GM21390 (cell line): ENCODE data around the gene NHS.

Source experiments
- ATAC-seq: cut with Tn5 transposase; IDR thresholded peaks from one replicate; pipeline ENCODE4 v1.9.1; 2021; ENCODE audit not compliant: unreplicated experiment

Gene NHS

DNA sequence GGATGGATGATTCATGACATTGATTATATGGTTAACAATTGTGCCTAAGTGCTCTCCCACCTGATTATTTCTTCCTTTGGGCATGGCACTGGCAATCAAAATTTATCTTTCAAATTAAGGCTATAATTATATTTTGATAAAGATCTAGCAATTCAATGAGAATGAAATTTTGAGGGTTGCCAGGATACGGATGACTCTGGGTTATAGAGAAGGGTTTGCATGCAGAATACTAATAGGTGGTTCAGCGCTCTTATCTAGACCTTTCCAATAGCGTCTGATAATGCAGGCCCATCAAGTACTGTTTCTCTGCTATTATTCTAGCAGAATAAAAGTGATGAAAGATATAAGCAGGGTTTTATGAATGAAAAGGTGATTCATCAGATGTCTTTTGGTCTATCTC lies 287.4 kb downstream of the NHS start:
- no peak for ATAC-seq

- ATAC-seq: no peak
Measured at GRCh38 chrX:17668929-17669328, 293.9 kb downstream of the NHS start.

DNA sequence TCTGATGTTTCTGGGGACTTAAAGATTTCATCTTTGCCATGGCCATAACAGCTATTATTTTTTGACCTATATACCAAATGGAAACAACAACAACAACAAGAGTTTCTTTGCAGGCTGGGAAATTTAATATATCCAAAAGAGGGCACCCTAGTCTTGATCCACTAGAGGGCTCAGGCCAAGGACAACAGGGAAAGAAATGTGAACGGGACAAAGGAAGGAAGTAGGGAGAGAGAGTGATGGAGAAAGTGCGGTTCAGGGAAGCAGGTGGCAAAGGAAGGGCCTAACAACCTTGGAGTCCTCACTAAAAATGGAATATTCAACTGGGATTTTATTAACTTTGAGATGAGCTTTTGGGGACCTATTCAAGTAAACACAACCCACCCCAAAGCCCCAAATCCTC lies 294.5 kb downstream of the NHS start:
- no peak for ATAC-seq

- ATAC-seq: no peak
Measured at GRCh38 chrX:17669891-17670290, 294.9 kb downstream of the NHS start.

DNA sequence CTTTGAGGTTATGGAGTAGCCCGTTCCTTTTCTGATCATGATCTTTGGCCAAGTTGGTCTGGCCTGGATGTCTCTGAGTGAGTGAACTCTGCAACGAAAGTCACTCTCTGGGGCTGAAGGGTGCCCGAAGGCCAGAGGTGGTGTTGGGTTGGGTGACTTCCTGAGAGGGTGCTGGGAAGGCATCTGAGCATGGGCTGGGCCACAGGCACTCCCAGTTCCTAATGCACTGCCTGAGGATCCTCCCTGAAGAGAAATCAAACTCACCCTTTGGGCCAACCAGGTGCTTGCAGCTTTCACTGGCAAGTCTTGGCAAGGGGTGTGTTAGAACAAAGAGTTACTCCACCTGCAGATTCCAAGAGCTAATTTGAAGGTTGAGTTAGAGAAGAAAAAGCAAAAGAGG lies 295.9 kb downstream of the NHS start:
- ATAC-seq: no peak

DNA sequence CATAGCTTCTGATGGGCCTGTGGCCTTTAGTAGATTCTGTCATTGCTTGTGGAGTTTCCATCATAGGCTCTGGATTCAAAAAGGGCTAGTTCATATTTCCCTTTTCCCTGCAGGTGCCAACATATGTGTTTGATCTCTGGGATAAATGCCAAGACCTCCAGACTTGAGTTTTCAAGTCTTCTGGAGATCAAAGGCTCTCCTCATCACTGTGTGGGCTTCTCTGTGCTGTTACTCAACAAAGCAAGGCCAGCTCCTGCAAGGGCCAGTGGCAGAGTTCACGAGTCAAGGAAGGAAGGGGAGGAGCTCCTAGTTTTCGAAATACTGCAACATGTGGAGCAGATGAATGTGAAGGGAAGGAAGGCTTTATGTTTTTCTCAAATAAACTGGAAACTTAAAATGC lies 299.6 kb downstream of the NHS start:
- no peak for ATAC-seq

DNA sequence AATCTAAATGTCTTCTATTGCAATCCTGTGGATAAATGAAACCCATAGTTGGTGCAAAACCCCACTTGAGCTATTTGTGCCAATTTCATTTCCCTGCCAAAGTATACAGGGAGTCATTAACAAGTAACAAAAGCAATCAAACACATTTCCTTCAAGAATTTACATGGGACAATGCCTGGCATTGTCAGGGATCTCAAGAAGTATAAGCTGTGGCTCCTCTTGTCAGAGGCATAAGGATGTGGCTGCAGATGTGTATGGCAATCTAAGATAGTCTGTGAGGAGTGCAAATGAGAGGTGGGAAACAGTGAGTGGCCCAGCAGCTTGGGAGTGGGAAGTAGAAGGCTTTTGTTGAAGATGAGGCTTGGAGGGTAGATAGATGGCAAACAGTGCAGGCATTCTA lies 304.3 kb downstream of the NHS start:
- ATAC-seq: no peak

- no peak for ATAC-seq
Measured at GRCh38 chrX:17679820-17680219, 304.8 kb downstream of the NHS start.

GRCh38 chrX:17680732-17681413 lies 305.9 kb downstream of the NHS start:
- ATAC-seq: no peak

GRCh38 chrX:17682259-17682658 lies 307.3 kb downstream of the NHS start:
- no peak for ATAC-seq

- ATAC-seq: no peak
Measured at GRCh38 chrX:17685026-17685425, 310.0 kb downstream of the NHS start.

DNA sequence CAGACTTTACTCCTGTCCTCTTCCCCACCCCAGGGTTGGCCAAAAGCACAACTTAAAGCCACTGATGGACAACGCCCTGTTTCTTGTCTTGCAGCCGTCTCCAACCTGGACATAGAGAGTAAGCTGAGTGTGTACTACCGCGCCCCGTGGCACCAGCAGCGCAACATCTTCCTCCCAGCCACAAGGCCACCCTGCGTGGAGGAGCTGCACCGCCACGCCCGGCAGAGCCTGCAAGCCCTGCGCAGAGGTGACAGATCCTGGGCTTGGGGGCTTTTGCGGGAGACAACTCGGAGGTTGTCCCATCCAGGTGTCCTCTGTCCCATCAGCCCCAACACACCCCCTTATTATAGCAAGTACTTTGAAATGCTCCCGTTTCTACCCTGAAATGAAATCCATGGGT lies 312.6 kb downstream of the NHS start:
- ATAC-seq: no peak

DNA sequence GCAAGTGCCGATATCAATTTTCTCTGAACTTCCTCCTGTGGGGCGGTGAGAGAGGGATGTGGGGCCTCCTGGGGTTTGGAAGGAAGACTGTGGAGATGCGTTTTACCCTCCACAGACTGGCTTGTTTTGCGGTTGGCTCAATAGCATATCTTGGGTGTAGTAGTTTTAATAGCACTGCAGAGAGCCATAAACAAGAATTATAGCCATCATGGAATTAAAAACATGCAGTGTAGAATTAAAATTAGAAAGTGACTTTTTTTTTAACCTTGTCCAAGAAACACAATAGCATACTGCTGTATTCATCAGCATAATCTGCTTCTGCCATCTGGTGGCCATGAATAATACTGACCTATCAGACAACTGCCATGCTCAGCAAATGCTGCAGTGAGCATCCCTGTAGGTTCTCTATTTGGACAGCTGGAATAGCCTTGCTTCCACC lies 315.0 kb downstream of the NHS start:
- peak; percentile 60 for ATAC-seq

GRCh38 chrX:17692709-17693346 lies 317.8 kb downstream of the NHS start:
- ATAC-seq: no peak

DNA sequence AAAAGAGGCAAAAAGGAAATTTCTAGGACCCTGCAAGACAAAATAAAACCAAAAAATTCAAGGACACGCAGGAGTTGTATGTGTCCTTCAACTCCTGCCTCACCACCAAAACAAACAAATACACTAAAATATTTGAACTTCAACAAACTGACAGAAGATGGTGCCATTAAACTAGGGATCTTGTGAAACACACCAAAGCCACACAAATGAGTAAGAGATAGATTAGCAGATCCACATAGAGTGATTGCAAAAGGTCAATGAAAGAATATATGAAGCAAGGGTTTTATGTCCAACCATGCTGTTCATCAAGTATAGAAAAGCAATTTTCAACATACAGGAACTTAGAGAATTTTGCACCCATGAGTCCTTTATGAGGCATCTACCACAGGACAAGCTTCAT lies 322.2 kb downstream of the NHS start:
- no peak for ATAC-seq

- ATAC-seq: no peak
Measured at GRCh38 chrX:17700976-17701375, 326.0 kb downstream of the NHS start.

DNA sequence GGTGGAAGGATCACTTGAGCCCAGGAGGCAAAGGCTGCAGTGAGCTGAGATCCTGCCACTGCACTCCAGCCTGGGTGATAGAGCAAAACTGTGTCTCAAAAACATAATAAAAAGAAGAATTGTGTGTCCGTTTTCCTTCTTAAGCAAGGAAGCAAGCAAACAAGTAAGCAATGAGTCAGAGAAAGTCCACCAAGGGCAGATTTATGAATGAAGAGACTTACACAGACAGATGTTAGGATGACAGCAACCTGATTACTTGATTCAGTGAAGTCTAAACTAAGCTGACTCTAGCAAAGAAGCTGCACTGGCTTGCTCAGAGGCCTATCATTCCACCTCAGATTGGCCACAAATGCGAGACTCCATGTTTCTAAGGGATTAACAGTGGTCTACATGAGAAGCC lies 328.2 kb downstream of the NHS start:
- ATAC-seq: no peak

GRCh38 chrX:17705211-17705610 lies 330.2 kb downstream of the NHS start:
- no peak for ATAC-seq

- ATAC-seq: no peak
Measured at GRCh38 chrX:17706676-17707075, 331.7 kb downstream of the NHS start.

GRCh38 chrX:17707731-17708130 lies 332.7 kb downstream of the NHS start:
- ATAC-seq: no peak

DNA sequence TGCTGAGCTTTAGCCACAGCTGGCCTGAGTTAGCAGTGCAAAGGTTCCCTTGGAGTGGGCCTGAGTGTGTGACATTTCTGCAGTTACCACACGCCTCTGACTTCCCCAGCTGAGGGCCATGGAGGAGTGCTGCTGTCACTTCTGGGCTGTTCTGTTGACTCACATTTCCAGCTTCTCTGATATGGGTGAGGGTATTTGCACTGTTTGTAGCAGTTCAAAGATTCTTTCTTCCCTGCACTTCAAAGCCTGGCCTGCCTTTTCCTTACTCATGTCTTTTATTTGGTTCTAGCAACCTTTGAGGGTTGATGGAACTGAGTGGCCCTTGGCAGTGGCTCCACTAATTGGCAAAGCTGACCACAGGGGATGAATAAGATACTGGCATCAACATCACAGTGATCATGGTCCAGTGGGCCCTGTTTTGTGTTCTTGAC lies 335.9 kb downstream of the NHS start:
- ATAC-seq: no peak

DNA sequence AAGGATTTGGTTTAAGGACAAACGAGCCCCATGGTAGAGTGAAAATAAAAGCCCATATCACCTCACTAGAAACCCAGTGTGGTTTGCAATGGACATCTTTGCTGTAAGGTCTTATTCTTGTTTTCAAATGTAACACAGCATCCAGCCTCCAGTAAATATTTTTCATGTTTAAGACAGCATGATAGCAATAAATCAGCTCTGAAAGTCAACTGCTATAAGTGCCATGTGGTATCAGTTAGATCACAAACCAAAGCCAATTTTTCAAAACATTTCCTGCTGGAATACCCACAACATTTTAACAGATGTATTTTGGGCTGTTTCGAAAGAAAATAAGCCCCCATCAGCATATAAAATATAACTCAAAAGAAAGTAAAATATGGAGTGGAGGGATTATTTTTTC lies 338.3 kb downstream of the NHS start:
- no peak for ATAC-seq

GRCh38 chrX:17718649-17719165 lies 343.7 kb downstream of the NHS start:
- no peak for ATAC-seq
